HG03175 (cell line): ENCODE results near the gene GABARAP.
"Not testable (repeated sequence)": the region's sequence is repeated elsewhere in the genome, so short reads cannot be mapped to it uniquely, and the experiment has no call there.

Experiments
- ATAC-seq: cut with Tn5 transposase; IDR thresholded peaks from one replicate; pipeline ENCODE4 v1.9.1; 2021; ENCODE audit warnings: mild to moderate bottlenecking, moderate library complexity; ENCODE audit not compliant: unreplicated experiment

The GABARAP gene

GRCh38 chr17:7261379-7262191 is 19.3 kb upstream of the GABARAP start:
- ATAC-seq: no peak

- no peak for ATAC-seq
Measured at GRCh38 chr17:7260651-7261378, 18.6 kb upstream of the GABARAP start.

GRCh38 chr17:7260151-7260550 is 17.9 kb upstream of the GABARAP start:
- ATAC-seq: no peak

- ATAC-seq: no peak
Measured at GRCh38 chr17:7259555-7259889, 17.3 kb upstream of the GABARAP start.

- no peak for ATAC-seq
Measured at GRCh38 chr17:7258731-7259554, 16.7 kb upstream of the GABARAP start.

- ATAC-seq: no peak
Measured at GRCh38 chr17:7256766-7257456, 14.7 kb upstream of the GABARAP start.

- no peak for ATAC-seq
Measured at GRCh38 chr17:7254511-7254910, 12.3 kb upstream of the GABARAP start.

GRCh38 chr17:7253082-7253481 is 10.8 kb upstream of the GABARAP start:
- no peak for ATAC-seq

- peak; percentile 58 for ATAC-seq
Measured at GRCh38 chr17:7252176-7253043, 10.2 kb upstream of the GABARAP start, which contains the start of gene ELP5. Gene ELP5 (plus strand): TSS chr17:7252215. CDS start chr17:7252551, 336 bp downstream.

GRCh38 chr17:7251661-7252175 is 9.5 kb upstream of the GABARAP start, which contains the start of gene CTDNEP1:
Gene CTDNEP1 (minus strand): TSS chr17:7251734. CDS start chr17:7251296, 438 bp downstream.
- ATAC-seq: peak; percentile 86

GRCh38 chr17:7250695-7251627 is 8.7 kb upstream of the GABARAP start:
- no peak for ATAC-seq

- ATAC-seq: no peak
Measured at GRCh38 chr17:7249830-7250229, 7.6 kb upstream of the GABARAP start.

- ATAC-seq: no peak
Measured at GRCh38 chr17:7249214-7249613, 7.0 kb upstream of the GABARAP start.

GRCh38 chr17:7248796-7249195 is 6.5 kb upstream of the GABARAP start:
- no peak for ATAC-seq

- ATAC-seq: no peak
Measured at GRCh38 chr17:7246779-7247178, 4.5 kb upstream of the GABARAP start.

GRCh38 chr17:7243838-7244237 is 1.6 kb upstream of the GABARAP start:
- ATAC-seq: not testable (repeated sequence)

GRCh38 chr17:7243453-7243729 is 1.1 kb upstream of the GABARAP start:
- no peak for ATAC-seq

- peak; percentile 39 for ATAC-seq
Measured at GRCh38 chr17:7242717-7243452, 636 bp upstream of the GABARAP start.
